Breast epithelium (tissue), 3 donors: ENCODE measurements around the gene FAM117B.

Source experiments
- CTCF ChIP-seq, 3 donors: fragments of 450-650 bp; IDR thresholded peaks; one replicate each; pipeline ENCODE4 v1.5.1; 2016 to 2017; ENCODE audit warnings: antibody characterized with exemption in 3 of 3, mild to moderate bottlenecking in 3 of 3, moderate library complexity in 3 of 3
- POLR2A ChIP-seq: fragments of 450-650 bp; IDR thresholded peaks from one replicate; pipeline ENCODE4 v1.6.1; 2016; ENCODE audit warnings: antibody characterized with exemption, mild to moderate bottlenecking, moderate library complexity
- POLR2AphosphoS5 ChIP-seq, 3 donors: sonication (generic); formaldehyde crosslinking; IDR thresholded peaks; one replicate each; pipeline ENCODE4 v1.6.1; 2017; ENCODE audit warnings: antibody characterized with exemption in 3 of 3

DNA sequence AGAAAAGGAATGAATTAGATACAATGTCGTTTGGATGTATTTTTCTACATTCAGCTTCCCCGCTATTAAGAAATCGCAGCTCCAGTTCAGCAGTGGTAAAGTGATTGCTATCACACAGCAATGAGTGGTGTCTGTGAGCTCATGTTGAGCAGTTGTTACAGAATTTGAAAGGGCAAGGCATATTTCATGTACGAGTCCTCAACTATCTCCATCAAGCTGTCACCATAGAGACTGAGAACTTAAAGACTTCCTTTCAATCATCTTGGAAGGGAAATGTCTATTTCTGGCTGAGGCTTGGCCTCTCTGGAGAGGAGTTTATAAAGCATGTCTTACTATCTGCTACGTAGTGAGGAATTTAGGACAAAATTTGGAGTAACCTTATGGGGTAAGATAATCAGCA, 24.4 kb upstream of the FAM117B start:
- TF ChIP-seq CTCF (IDR thresholded peaks at IDR 0.05) (no peak), POLR2A (no peak), POLR2AphosphoS5 (IDR thresholded peaks at IDR 0.05) (no peak)
